Tibial nerve (tissue), 4 donors: Measurements from ENCODE around the gene PLXNC1. TPM values are rescaled to one million over a fixed set of nuclear protein-coding genes. Genes with fewer than 3 reads are reported as not detected.

Source experiments
- DNase-seq, 2 donors: peaks; one replicate each; pipeline ENCODE4 v3.0.0-alpha.2; 2019; ENCODE audit warnings: low spot score in 2 of 2
- H3K27ac ChIP-seq, 4 donors: fragments of 200-600 bp; sonication (generic) in 3 of 4; one replicate each; pipeline ENCODE4 v1.5.1; 2017 to 2019; ENCODE audit warnings: mild to moderate bottlenecking in 1 of 4
- H3K27me3 ChIP-seq, 2 donors: fragments of 200-600 bp; sonication (generic) in 1 of 2; one replicate each; pipeline versions ENCODE4 v1.5.1 to v1.6.0; 2017 to 2019
- H3K36me3 ChIP-seq, 3 donors: fragments of 200-600 bp; sonication (generic); one replicate each; pipeline ENCODE4 v1.5.1; 2018 to 2019
- H3K4me1 ChIP-seq, 4 donors: fragments of 200-600 bp; sonication (generic) in 3 of 4; one replicate each; pipeline ENCODE4 v1.5.1; 2017 to 2019
- H3K4me3 ChIP-seq, 4 donors: fragments of 200-600 bp; sonication (generic) in 3 of 4; one replicate each; pipeline ENCODE4 v1.5.1; 2017 to 2019; ENCODE audit warnings: mild to moderate bottlenecking in 1 of 4, moderate library complexity in 1 of 4
- H3K9me3 ChIP-seq, 4 donors: fragments of 200-600 bp; sonication (generic) in 3 of 4; one replicate each; pipeline ENCODE4 v1.5.1; 2017 to 2019
- CTCF ChIP-seq, 5 experiments: fragments of 200-600 bp in 3 of 5; fragments of 450-650 bp in 2 of 5; sonication (generic) in 3 of 5; IDR thresholded peaks; one replicate each; pipeline ENCODE4 v1.5.1; 2016 to 2019; ENCODE audit warnings: antibody characterized with exemption in 5 of 5, mild to moderate bottlenecking in 3 of 5, moderate library complexity in 2 of 5
- EP300 ChIP-seq, 2 donors: sonication (generic); formaldehyde crosslinking; IDR thresholded peaks; one replicate each; pipeline ENCODE4 v1.6.1; 2017; ENCODE audit warnings: antibody characterized with exemption in 2 of 2, mild to moderate bottlenecking in 1 of 2
- POLR2A ChIP-seq, 2 donors: fragments of 450-650 bp; IDR thresholded peaks; one replicate each; pipeline ENCODE4 v1.6.1; 2017; ENCODE audit warnings: antibody characterized with exemption in 2 of 2, mild to moderate bottlenecking in 2 of 2, moderate library complexity in 2 of 2
- WGBS, 2 donors: methylation state at CpG; one replicate each; pipeline ENCODE4 v1.1.5; 2018; 5-methylcytosine and 5-hydroxymethylcytosine counted together
- total RNA-seq, 4 donors: library from RNA; depleted of rRNA; stranded (reverse); fragments of >200 nt; gene quantifications; one replicate each; pipeline ENCODE4 v1.1.0, GENCODE V29; 2016

Gene PLXNC1
- total RNA-seq, 4 donors from 2014 or later, result 9.0 to 20.8 (median 11.4) TPM

- Histone ChIP-seq H3K9me3 (no peaks in the 10 kb centered on the region), H3K4me3 (no peak overlapping the region), H3K27ac (no peak overlapping the region), H3K36me3 (peaks cover 0 to 5% (median 0%) of the 10 kb centered on the region in 3 donors), H3K4me1 (peaks cover 0 to 10% (median 0%) of the 10 kb centered on the region in 4 donors), H3K27me3 (no peaks in the 10 kb centered on the region)
- 89 to 94% methylated on average over 1 of the region's 1 CpG for WGBS, 2 donors
- DNase-seq, result no peak
- TF ChIP-seq CTCF (IDR thresholded peaks at IDR 0.05) (no peak), EP300 (IDR thresholded peaks at IDR 0.05) (no peak), POLR2A (IDR thresholded peaks at IDR 0.05) (no peak)
These were observed 43.4 kb downstream of the PLXNC1 start for GRCh38 chr12:94191811-94192210.

- H3K4me3 ChIP-seq, result no peak overlapping the region
- no peaks in the 10 kb centered on the region for H3K9me3 ChIP-seq
- H3K36me3 ChIP-seq, result peaks cover 0 to 9% (median 0%) of the 10 kb centered on the region in 3 donors
- no peak overlapping the region for H3K27ac ChIP-seq
- DNase-seq, result no peak
- H3K27me3 ChIP-seq, result no peaks in the 10 kb centered on the region
- TF ChIP-seq POLR2A (IDR thresholded peaks at IDR 0.05) (no peak), CTCF (IDR thresholded peaks at IDR 0.05) (no peak), EP300 (IDR thresholded peaks at IDR 0.05) (no peak)
- H3K4me1 ChIP-seq, result peaks cover 0 to 3% (median 0%) of the 10 kb centered on the region in 4 donors
These were observed 44.1 kb downstream of the PLXNC1 start for GRCh38 chr12:94192506-94192905.

GRCh38 chr12:94193168-94193567, 44.8 kb downstream of the PLXNC1 start:
- Histone ChIP-seq H3K4me1 (no peaks in the 10 kb centered on the region), H3K27me3 (no peaks in the 10 kb centered on the region), H3K27ac (no peak overlapping the region), H3K36me3 (peaks cover 0 to 9% (median 0%) of the 10 kb centered on the region in 3 donors), H3K4me3 (no peak overlapping the region), H3K9me3 (no peaks in the 10 kb centered on the region)
- DNase-seq, result no peak
- no peak for TF ChIP-seq POLR2A (IDR thresholded peaks at IDR 0.05)
- WGBS, 2 donors, result 75 to 80% methylated on average over 3 of the region's 3 CpGs

- Histone ChIP-seq H3K9me3 (no peaks in the 10 kb centered on the region), H3K4me3 (no peak overlapping the region), H3K27me3 (no peaks in the 10 kb centered on the region), H3K27ac (no peak overlapping the region), H3K36me3 (peaks cover 0 to 9% (median 0%) of the 10 kb centered on the region in 3 donors), H3K4me1 (no peaks in the 10 kb centered on the region)
- TF ChIP-seq POLR2A (IDR thresholded peaks at IDR 0.05) (no peak), CTCF (IDR thresholded peaks at IDR 0.05) (no peak), EP300 (IDR thresholded peaks at IDR 0.05) (no peak)
- no peak for DNase-seq
- WGBS, 2 donors, result 92 to 95% methylated on average over 6 of the region's 6 CpGs
These were observed 47.1 kb downstream of the PLXNC1 start for GRCh38 chr12:94195483-94195882.

- Histone ChIP-seq H3K27me3 (no peaks in the 10 kb centered on the region), H3K9me3 (no peaks in the 10 kb centered on the region), H3K27ac (no peak overlapping the region), H3K36me3 (peaks cover 0 to 9% (median 0%) of the 10 kb centered on the region in 3 donors), H3K4me3 (no peak overlapping the region), H3K4me1 (no peaks in the 10 kb centered on the region)
- WGBS, 2 donors, result 79 to 87% methylated on average over 5 of the region's 5 CpGs
- DNase-seq, result no peak
- no peak for TF ChIP-seq EP300 (IDR thresholded peaks at IDR 0.05)
- TF ChIP-seq POLR2A (IDR thresholded peaks at IDR 0.05), result no peak
- TF ChIP-seq CTCF (IDR thresholded peaks at IDR 0.05), result no peak
These were observed 50.1 kb downstream of the PLXNC1 start for GRCh38 chr12:94198469-94198868.

- H3K4me3 ChIP-seq, result no peak overlapping the region
- no peaks in the 10 kb centered on the region for H3K9me3 ChIP-seq
- H3K4me1 ChIP-seq, result no peaks in the 10 kb centered on the region
- H3K36me3 ChIP-seq, result peaks cover 0 to 9% (median 0%) of the 10 kb centered on the region in 3 donors
- H3K27me3 ChIP-seq, result no peaks in the 10 kb centered on the region
- WGBS, 2 donors, result 59 to 66% methylated on average over 9 of the region's 9 CpGs
- no peak for DNase-seq
- TF ChIP-seq POLR2A (IDR thresholded peaks at IDR 0.05) (no peak), EP300 (IDR thresholded peaks at IDR 0.05) (no peak), CTCF (IDR thresholded peaks at IDR 0.05) (no peak)
- H3K27ac ChIP-seq, result no peak overlapping the region
These were observed 50.5 kb downstream of the PLXNC1 start for GRCh38 chr12:94198872-94199271.
